NCI-H1930 (cell line): ENCODE results near the gene IFT25.
"Not testable (repeated sequence)": the region's sequence is repeated elsewhere in the genome, so short reads cannot be mapped to it uniquely, and the experiment has no call there.

ENCODE experiments used
- DNase-seq, 2 experiments: peaks; one replicate each; lab custom pipeline; 2025; lab: John Stamatoyannopoulos, UW

Gene IFT25

DNA sequence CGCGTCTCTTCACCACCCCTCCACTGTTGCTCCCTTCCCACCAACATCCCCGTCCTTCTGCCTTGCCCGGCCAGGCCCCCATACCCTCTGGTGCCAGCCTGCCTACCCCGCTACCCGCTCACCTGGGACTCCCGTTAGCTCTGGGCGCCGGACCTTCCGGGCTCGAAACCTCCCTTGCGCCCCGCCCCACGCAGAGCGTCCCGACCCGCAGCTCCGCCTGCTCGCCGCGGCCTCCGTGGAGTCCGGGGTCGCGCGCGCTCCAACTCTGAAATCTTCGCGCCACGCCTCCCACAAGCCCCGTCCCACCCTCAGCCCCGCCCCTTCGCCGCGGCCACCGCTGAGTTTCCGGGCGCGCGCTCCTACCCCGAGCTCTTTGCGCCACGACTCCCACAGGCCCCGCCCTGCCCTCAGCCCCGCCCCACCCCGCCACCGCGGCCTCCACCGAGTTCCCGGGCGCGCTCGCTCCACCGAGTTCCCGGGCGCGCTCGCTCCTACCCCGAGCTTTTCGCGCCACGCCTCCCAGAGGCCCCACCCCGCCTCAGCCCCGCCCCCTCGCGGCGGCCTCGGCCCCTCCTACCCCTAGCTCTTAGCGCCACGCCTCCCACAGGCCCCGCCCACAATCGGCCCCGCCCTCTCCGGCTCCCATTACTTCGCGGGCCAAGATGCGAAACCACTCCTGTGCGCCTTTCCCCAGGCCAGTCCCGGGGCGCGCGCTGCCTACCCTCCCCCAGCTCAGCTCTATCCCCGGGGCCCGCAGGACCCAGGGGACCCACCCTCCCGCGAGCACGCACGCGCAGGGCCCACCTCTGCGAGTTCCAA, at the start of gene IFT25:
TSS of gene IFT25 (minus strand) at position 267 of the 819 bp plus-strand sequence. CDS start 5,617 bp downstream, outside the sequence.
- peak; percentile 85 to 92 for DNase-seq

DNA sequence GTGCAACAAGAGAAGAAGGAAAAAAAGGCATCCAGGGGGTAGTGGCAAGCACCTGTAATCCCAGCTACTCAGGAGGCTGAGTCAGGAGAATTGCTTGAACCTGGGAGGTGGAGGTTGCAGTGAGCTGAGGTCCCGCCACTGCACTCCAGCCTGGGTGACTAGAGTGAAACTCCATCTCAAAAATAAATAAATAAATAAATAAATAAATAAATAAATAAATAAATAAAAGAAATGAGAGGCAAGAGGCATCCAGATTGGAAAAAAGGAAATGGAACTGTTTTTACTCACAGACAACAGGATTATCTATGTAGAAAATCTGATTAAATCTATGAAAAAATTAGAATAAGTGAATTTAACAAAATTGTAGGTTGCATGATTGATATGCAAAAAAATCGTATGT, 49.0 kb upstream of the IFT25 start:
- not testable (repeated sequence) for DNase-seq

DNA sequence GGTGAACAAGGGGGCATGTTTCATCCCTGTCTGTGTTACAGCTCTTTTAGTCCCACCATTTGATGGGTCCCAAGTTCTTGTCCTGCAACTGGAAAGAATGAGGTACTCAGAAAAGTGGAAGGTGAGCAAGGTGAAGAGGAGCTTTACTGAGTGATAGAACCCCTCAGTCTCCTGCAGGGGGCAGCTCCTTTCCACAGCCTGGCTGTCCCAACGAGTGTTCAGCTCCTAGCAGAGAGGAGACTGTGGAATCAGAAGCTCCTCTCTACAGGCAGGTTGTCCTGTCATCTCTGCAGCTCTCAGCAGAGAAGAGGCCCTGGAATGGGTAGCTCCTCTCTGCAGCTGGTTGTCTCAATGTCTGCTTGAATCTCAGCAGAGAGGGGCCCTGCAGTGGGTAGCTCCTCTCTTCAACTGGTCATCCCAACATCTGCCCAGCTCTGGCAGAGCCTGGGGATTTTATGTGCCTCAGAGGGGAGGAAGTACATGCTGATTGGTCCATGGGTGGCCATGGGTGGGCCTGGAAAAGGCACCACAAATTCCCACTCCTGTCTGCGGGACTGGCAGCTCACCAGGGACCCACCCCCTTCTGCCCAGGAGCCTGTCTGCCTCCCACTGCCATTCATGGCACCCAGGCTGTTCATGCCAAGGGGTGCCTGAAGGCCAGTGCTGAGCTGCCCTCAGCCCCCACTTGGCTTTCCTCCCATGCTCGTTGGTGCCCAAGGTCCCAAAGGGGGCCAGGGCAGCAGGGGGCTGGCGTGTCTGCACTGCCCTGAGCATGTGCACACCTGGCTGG, 46.8 kb upstream of the IFT25 start:
- no peak for DNase-seq

DNA sequence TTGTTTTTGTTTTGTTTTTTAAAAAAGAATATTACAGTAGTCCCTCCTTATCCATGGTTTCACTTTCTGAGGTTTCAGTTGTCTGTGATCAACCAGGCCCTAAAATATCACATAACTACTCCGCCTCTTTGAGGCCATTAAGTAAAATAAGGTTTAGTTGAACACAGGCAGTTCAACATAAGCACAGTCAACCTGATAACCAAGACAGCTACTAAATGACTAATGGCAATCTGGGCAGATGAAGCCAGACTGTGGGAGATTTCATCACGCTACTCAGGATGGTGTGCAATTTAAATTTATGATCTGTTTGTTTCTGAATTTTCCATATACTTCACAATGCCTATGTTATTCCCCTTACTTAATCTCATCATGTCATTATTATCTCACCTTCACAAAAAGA, 42.4 kb upstream of the IFT25 start:
- no peak for DNase-seq

DNA sequence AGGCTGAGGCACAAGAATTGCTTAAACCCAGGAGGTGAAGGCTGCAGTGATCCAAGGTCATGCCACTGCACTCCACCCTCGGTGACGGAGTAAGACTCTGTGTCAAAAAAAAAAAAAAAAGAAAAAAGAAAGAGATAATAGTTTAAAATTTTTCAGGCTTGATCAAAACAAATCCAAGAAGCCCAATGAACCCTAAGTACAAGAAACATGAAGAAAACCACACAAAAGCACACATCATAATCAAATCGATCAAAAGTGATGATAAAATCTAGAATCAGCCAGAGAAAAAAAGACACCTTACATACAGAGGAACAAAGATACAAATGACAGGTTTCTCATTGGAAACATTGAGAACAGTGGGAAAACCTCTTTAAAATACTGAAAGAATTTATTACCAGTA, 41.0 kb upstream of the IFT25 start:
- no peak for DNase-seq

DNA sequence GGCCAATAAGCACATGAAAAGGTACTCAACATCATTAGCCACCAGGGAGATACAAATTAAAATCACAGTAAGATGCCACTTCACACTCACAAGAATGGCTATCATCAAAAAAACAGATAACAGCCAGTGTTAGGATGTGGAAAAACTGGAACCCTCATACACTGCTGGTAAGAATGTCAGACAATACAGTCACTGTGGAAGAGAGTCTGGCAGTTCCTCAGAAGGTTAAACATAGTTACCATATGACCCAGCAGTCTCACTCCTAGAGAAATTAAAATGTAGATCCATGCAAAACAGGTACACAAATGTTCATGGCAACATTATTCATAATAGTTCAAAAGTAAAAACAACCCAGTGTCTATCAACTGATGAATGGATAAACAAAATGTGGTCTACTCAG, 39.2 kb upstream of the IFT25 start:
- DNase-seq: no peak

DNA sequence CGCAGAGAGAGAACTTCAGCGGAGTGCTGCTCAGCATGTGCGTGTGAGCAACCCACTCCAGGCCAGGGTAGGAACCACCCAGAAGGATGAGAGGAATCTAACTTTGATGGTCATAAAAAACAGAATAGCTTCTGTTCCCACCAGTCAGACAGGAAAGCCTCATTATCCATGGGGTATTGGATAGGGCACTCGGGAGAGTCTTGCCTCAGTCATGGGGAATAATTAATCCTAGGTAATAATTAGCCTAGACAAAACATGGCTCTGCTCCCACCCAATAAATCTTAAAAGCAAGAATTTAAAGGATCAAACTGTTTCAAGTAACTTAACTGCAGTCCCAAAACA, 37.2 kb upstream of the IFT25 start:
- no peak for DNase-seq

DNA sequence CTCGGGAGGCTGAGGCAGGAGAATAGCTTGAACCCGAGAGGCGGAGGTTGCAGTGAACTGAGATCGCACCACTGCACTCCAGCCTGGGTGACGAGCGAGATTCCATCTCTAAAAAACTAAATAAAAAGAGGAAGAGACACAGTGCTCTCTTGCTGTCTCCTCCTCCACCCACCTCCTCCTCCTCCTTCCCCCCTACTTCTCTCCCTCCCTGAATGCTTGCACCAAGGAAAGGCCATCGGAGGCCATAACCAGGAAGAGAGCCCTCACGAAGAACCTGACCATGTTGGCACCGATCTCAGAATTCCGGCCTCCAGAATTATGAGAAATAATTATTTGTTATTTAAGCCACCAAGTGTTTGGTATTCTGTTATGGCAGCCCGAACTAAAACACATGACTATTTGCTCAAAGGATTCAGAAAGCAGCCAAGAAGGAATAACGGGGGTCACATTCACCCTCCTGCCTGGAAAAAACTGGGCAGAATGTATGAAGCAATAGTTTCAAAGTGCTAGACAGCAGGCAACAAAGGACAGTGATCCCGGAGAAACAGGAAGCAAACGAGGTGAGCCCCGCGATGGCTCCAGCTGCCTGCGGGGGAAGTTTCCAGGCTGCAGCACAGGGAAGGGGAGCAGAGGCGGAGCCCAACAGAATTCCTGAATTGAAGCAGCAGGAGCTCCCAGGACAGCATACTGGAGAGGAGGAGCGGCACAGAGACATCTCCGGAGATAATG, 36.7 kb upstream of the IFT25 start:
- DNase-seq: no peak

DNA sequence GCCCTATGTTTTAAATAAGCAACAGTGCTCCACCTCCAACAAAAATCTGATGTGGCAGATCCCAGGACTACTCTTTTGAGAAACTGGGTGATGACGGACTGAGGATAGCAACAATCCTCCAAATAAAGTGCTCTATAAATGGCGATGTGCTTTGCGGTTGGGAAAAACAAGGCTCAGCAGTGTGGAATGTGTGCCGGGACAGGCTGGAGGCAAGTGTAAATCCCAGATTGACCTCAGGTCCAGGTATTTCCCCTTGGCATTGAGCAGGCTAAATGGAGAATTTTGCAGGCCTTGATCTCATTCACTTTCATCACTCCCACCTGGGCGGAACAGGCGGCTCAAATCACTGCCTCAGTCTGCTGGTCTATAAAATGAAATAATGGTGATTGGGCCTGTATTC, 35.7 kb upstream of the IFT25 start:
- DNase-seq: no peak

DNA sequence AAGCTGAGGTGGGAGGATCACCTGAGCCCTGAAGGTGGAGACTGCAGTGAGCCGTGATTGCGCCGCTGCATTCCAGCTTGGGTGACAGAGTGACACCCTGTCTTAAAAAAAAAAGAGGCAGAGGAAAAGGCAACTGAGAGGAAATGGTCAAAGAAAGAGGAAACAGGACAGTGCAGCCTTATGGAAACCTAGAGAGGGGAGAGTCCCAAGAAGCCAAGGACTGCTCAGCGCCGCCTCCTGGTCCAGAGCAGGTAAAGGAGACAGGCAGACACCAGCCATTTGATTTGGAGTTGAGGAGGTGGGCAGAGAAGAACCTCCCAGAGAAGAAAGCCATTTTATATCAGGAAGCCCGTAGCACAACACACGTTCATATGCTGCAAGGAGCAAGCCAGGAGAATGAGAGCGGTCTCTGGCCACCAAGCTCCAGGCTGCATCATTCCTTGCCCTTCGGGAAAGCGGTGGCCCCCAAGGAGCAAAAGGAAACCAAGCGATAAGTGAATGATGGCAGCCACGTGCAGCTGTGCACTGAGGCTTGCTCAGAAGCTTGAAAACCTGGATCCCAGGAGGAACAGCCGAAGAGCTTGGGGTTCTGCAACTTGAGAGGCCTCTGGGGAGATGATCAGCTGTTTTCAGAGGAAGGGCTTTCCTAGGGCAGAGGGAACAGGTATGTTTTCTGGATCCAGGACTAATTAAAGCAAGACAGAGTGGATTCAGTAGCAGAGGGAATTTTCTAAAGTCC, 34.4 kb upstream of the IFT25 start:
- no peak for DNase-seq

DNA sequence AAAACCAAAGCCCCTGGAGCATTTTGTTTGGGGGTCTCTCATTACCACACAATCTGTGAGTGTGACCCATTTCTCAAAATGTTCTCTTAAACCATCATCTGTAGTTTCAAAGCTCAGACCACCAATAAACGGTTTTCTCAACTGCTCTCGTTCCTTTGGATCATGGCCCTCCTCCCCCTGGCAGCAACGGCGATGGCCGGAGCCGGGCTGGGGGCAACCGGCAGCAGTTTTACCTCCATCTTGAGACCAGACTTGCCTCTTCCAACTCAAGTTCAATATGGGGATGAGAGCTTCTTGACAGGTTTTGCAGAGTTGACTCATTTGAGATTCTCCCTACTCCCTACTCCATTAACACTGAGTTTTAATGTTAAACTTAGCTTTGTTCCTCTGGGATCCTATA, 30.4 kb upstream of the IFT25 start:
- no peak for DNase-seq

DNA sequence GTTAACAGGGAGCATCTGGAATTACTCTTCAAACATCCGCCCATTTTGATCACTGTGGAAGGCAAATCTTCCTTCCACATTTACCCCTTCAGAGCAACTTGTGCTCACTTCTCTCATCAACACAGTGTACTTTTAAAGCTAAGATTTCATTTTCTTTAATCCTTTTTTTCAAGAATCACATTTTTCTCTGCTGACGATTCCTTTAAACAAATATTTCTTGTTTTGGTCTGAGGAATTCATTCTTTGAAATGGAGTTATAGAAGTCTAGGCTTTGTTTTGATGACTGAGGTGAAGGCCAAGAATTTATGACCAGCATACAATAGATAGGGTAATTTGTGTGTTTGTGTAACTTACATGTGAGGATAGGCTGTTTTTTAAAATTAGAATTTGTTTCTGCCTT, 26.2 kb upstream of the IFT25 start:
- no peak for DNase-seq

DNA sequence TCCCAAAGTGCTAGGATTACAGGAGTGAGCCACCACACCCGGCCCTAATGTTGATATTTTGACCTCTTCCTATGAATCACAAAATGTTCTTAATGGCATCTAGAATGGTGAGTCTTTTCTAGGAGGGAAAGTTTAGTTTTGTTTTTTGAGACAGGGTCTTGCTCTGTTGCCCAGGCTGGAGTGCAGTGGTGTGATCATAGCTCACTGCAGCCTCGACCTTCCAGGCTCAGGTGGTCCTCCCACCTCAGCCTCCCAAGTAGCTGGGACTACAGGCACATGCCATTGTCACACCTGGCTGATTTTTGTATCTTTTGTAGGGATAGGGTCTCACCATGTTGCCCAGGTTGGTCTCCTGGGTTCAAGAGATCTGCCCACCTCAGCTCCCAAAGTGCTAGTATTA, 23.8 kb upstream of the IFT25 start:
- not testable (repeated sequence) for DNase-seq

DNA sequence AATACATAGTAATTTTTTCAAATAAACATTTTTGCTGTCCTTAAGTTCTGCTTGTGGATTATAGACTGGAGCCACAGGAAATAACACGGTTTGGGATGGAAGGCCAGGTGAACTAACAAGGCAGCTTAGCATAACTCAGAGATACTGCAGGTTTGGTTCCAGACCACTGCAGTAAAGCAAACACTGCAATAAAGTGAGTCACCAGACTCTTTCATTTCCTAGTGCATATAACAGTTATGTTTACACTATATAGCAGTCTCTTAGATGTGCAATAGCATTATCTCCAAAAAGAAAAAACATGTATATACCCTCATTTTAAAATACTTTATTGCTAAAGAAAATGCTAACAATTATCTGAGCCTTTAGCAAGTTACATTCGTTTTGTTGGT, 22.6 kb upstream of the IFT25 start:
- DNase-seq: no peak

DNA sequence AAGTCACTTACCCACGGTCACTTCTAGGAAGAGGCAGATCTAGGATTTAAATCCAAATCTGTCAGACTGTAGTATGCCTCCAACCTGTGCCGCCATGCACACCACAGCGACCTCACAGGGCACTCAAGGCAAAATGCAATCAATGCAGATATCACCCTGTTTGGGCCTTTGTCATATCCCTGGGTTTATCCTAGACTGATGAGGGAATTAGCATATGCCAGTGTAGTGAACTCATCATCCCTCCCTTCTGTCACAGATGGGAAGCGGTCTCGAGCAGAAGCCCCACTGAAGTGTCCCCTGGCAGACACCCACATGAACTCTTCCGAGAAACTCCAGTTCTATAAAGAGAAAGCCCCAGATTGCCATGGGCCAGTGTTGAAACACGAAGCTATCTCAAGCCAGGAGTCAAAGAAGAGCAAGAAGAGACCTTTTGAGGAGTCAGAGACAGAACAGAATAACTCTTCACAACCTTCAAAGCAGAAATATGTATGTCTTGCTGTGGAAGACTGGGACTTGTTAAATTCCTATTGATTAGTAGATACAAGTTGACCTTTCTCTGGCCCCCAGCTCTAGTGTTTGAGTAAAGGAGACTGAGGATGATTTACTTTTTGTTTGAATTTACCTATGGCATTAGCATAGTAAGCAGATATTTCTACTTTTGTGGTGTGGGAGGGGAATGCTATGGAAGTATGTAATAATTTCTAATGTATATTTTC, 22.1 kb upstream of the IFT25 start:
- no peak for DNase-seq

DNA sequence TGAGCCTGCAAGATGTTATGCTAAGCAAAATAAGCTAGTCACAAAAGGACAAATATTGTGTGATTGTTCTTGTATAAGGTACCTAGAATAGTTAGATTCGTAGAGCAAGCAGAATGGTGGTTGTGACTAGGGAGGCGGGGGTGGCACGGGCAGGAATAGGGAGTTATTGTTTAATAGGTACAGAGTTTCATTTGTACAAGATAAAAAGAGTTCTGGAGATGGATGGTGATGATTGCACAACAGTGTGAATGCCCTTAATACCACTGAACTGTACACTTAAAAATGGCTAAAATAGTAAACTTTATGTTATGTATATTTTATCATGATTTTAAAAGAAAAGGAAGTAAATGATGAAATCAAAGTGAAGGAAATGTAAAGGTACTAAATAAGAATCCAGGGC, 21.3 kb upstream of the IFT25 start:
- no peak for DNase-seq

DNA sequence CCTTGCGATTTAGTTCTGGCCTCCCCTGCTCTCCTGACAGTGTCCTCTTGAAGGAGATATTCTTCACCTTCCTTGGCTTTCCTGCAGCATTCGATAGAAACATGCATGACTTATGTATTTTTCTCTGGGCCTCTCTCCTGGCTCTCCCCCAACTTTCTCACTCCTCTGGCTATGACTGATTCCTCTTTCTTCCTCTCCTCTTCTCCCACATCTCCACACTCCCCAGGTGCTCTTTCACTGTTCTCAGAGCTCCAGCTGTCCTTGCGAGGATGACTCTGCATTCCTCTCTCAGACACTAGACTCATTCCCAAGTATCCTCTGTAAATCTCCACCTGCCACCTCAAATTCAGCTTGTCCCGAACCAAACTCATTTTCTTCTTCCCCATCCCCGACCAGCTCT, 18.6 kb upstream of the IFT25 start:
- no peak for DNase-seq

DNA sequence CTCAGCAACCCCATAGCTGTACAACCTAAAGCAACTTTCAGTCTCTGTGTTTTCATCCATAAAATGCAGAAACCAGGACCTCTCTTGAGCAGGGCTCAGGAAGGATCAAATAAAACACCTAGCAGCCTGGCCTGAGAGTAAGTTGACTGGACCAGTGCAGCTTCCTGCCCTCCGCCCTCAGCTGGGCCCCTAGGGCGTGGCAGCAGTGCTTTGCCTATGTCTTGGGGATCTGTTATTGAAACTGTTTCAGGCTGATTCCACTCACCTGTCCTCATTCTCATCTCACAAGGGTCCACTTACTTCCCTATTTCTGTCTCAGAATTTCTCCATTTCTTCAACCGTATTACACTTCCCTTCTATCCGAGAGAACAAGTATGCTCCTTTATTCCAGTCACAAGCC, 18.0 kb upstream of the IFT25 start:
- no peak for DNase-seq

DNA sequence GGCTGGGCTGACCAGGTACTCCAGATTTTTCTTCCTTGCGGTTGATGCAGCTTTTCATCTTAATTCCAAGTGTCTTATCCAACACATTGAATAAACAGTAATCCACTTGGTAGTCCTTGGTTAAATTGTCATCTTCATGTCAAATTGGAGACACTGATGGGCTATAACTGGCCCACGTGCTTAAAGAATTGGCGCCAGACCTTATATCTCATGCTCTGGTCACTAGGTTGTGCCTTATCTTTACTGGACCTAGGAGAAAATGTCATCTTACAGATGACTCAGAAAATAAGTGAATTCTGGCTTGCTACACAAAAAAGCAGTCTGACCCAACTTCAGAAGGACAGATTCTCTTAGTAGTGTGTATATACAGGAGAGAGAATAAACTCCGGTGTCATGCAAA, 16.9 kb upstream of the IFT25 start:
- DNase-seq: no peak

DNA sequence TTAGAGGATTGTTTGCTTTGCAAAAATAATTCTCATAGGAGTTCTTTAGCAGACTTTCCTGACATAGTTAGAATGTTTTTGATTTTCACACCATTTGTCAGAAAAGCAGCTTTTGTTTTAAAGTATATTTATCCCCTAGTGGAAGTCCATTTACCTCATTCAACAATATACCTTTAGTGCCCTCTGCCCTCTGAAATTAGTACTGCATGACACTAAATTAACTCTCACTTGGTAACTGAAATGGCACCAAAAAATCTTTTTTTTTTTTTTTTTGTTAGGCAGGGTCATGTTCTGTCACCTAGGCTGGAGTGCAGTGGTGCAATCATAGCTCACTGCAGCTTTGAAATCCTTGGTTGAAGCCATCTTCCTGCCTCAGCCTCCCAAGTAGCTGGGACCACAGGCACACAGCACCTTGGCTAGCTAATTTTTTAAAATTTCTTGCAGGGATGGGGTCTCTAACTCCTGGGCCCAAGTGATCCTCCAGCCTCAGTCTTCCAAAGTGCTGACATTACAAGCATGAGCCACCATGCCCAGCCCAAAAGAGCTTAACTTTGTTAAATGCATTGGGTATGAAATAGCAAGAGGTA, 14.3 kb upstream of the IFT25 start:
- DNase-seq: no peak

DNA sequence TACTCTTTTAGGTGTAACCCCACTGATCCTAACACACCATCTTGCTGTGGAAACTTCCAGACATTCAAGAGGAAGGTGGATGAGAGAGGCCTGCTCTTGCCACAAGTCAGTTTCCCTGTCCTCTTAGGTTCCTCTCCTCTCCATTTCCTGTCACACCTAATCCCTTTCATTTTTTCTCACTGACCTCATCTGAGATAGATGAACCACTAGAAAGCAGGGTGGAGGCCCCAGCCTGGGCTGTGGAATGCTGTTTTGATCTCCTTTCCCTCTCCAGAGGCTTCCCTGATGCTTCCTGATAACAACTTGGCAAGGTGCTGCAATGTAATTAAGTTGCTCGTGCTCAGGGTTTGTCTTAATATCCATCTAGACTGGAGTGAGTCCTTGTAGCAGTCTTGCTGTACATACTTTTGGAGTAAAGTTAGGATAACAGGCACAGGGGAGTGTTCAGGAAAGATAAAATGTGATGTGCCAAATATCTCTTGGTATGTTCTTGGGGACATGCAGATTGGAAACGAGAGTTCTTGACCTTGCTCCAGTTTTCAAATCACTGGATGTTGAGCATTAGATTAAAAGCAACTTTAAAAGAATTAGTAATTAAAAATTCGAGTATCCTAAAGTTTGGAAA, 11.8 kb upstream of the IFT25 start:
- DNase-seq: no peak
